Measurements from ENCODE around the gene NPVF. TPM values are rescaled to one million over a fixed set of nuclear protein-coding genes. Genes with fewer than 3 reads are reported as not detected.

Gene NPVF
- total and polyA plus RNA-seq, 8 donors = not detected

GRCh38 chr7:25239888-25240287 lies 11.6 kb upstream of the NPVF start:
- H3K27me3 ChIP-seq = peaks cover 0 to 3% (median 0%) of the 10 kb centered on the region in 3 donors
- intact Hi-C loops (cut with DNase I; ENCODE audit: low total_unique reads) = no loop called here
- no peaks in the 10 kb centered on the region for H3K36me3 ChIP-seq
- H3K27ac ChIP-seq = no peak overlapping the region
- WGBS, 5 donors = 82 to 92% (median 88%) methylated on average over 3 of the region's 3 CpGs
- DNase-seq = no peak
- H3K4me1 ChIP-seq = no peaks in the 10 kb centered on the region
- no peak overlapping the region for H3K4me3 ChIP-seq
- no peaks in the 10 kb centered on the region for H3K9me3 ChIP-seq
- TF ChIP-seq CTCF (IDR thresholded peaks at IDR 0.05) (no peak), EP300 (IDR thresholded peaks at IDR 0.05) (no peak), POLR2A (IDR thresholded peaks at IDR 0.05) (no peak), POLR2AphosphoS5 (IDR thresholded peaks at IDR 0.05) (no peak)

DNA sequence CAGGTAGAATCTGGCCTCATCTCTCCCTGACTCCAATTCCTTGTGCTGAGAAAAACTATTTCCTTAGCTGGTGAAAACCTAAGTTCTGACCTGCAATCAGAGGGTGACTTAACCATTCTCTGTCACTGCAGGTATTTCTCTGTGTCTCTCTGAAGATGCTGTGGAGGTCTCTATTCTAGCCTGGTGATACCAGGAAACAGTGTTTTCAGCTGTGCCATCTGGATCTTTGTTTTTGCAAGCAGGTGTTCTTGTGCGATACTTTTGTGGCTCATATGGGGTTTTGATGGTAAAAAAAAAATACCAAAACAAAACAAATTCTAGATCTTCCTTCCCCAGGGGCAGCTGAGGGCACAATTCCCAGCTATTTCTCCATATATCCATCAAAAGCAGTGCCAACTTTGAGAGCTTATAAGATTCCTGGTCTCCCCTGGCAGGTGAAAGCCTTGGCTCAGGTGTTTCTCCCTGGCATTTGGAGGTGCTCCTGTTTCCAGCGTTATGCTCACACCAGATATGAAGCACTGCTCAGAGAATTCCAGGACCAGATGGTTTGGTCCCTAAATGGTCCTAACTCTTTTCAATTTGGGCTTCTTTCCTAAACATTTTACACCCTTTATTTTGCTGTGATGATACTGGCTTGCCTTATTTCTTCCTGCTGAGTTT lies 9.9 kb upstream of the NPVF start:
- intact Hi-C loops (cut with DNase I; ENCODE audit: low total_unique reads) = no loop called here

DNA sequence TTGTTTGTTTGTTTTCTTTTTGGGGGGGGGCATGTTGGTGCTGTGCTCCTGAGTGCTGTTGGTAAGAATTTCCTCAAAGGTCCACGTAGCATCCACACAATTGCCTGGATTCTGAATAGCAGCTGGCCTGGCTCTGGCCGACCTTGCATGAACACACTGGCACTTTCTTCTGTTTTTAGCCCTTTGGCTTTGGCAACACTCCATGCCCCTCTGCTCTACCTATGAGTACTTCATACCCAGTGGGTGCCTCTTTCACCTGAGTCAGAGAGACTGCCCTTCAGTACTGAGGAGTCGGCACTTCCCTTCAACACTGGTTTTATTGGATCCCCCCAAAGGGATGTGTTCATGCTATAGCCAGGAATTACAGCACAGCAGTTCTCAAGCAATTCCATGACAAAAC lies 7.2 kb upstream of the NPVF start:
- no peak for TF ChIP-seq POLR2AphosphoS5 (IDR thresholded peaks at IDR 0.05)
- no peak for TF ChIP-seq EP300 (IDR thresholded peaks at IDR 0.05)
- TF ChIP-seq POLR2A (IDR thresholded peaks at IDR 0.05) = no peak
- no peak for TF ChIP-seq CTCF (IDR thresholded peaks at IDR 0.05)
- H3K27me3 ChIP-seq = peaks cover 0 to 3% (median 0%) of the 10 kb centered on the region in 3 donors
- intact Hi-C loops (cut with DNase I; ENCODE audit: low total_unique reads) = no loop called here
- H3K4me3 ChIP-seq = no peak overlapping the region
- H3K4me1 ChIP-seq = no peaks in the 10 kb centered on the region
- WGBS, 5 donors = 79 to 90% (median 83%) methylated on average over 3 of the region's 3 CpGs
- no peak overlapping the region for H3K27ac ChIP-seq
- no peaks in the 10 kb centered on the region for H3K36me3 ChIP-seq
- no peak for DNase-seq
- H3K9me3 ChIP-seq = peaks cover 0 to 10% (median 2%) of the 10 kb centered on the region in 4 donors

More for the DNA sequence above, 9.9 kb upstream of the NPVF start:
- Histone ChIP-seq H3K9me3 (no peaks in the 10 kb centered on the region), H3K27me3 (peaks cover 0 to 3% (median 0%) of the 10 kb centered on the region in 3 donors), H3K4me3 (no peak overlapping the region), H3K4me1 (no peaks in the 10 kb centered on the region), H3K27ac (no peak overlapping the region), H3K36me3 (no peaks in the 10 kb centered on the region)
- TF ChIP-seq POLR2A (IDR thresholded peaks at IDR 0.05) (no peak), EP300 (IDR thresholded peaks at IDR 0.05) (no peak)
- 70 to 81% (median 75%) methylated on average over 2 of the region's 2 CpGs for WGBS, 5 donors
- DNase-seq = no peak

DNA sequence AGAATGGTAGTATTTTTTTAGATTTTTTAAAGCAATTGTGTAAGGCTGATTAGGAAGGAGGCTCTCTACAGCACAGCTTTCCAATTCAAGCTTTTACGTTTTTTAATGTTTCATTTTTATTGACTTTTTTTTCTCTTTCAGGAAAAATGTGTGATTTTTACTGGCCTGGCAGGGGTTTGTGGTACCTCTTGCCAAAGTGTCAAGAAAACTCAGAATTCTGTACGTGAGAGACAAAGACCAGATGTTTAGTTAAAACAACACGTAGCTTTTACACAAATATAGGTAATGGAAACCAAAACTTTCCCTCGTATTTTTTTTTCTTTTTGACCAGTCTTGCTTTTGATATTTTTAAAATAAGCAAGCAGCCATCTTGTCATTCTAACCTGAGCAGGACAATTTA lies 6.0 kb upstream of the NPVF start:
- Histone ChIP-seq H3K4me1 (no peaks in the 10 kb centered on the region), H3K9me3 (peaks cover 0 to 10% (median 2%) of the 10 kb centered on the region in 4 donors), H3K4me3 (no peak overlapping the region), H3K27me3 (peaks cover 0 to 3% (median 0%) of the 10 kb centered on the region in 3 donors), H3K36me3 (no peaks in the 10 kb centered on the region), H3K27ac (no peak overlapping the region)
- no peak for TF ChIP-seq EP300 (IDR thresholded peaks at IDR 0.05)
- no peak for TF ChIP-seq CTCF (IDR thresholded peaks at IDR 0.05)
- TF ChIP-seq POLR2AphosphoS5 (IDR thresholded peaks at IDR 0.05) = no peak
- TF ChIP-seq POLR2A (IDR thresholded peaks at IDR 0.05) = no peak
- intact Hi-C loops (cut with DNase I; ENCODE audit: low total_unique reads) = no loop called here
- no peak for DNase-seq
- WGBS, 5 donors = 41 to 52% (median 43%) methylated on average over 4 of the region's 4 CpGs

GRCh38 chr7:25223206-25223605 lies 5.1 kb downstream of the NPVF start:
- H3K4me1 ChIP-seq = no peaks in the 10 kb centered on the region
- H3K27me3 ChIP-seq = peaks cover 0 to 18% (median 0%) of the 10 kb centered on the region in 3 donors
- TF ChIP-seq POLR2AphosphoS5 (IDR thresholded peaks at IDR 0.05) (no peak), EP300 (IDR thresholded peaks at IDR 0.05) (no peak), CTCF (IDR thresholded peaks at IDR 0.05) (no peak), POLR2A (IDR thresholded peaks at IDR 0.05) (no peak)
- no peak overlapping the region for H3K4me3 ChIP-seq
- no peaks in the 10 kb centered on the region for H3K36me3 ChIP-seq
- 62 to 82% (median 73%) methylated on average over 3 of the region's 3 CpGs for WGBS, 5 donors
- no peak for DNase-seq
- intact Hi-C loops (cut with DNase I; ENCODE audit: low total_unique reads) = no loop called here
- no peak overlapping the region for H3K27ac ChIP-seq
- no peaks in the 10 kb centered on the region for H3K9me3 ChIP-seq
